ENCODE data around the gene PEDS1.

GRCh38 chr20:50130995-50131394 lies 22.5 kb downstream of the PEDS1 start:
- TF ChIP-seq TCF7L2 (IDR thresholded peaks at IDR 0.05; ENCODE audit: low read depth, low read length) (no peak), ZNF124 (CRISPR knock-in tag; IDR thresholded peaks at IDR 0.05) (no peak), ZSCAN30 (CRISPR knock-in tag; IDR thresholded peaks at IDR 0.05) (no peak), HINFP (CRISPR knock-in tag; IDR thresholded peaks at IDR 0.05; ENCODE audit: low read depth) (no peak), GPBP1L1 (CRISPR knock-in tag; IDR thresholded peaks at IDR 0.05) (no peak), CTCF (CRISPR knock-in tag; IDR thresholded peaks at IDR 0.05) (no peak), PRDM4 (CRISPR knock-in tag; IDR thresholded peaks at IDR 0.05; ENCODE audit: borderline replicate concordance) (no peak), MTERF4 (CRISPR knock-in tag; IDR thresholded peaks at IDR 0.05) (no peak), ZMAT5 (CRISPR knock-in tag; IDR thresholded peaks at IDR 0.05; ENCODE audit: borderline replicate concordance, low read depth) (no peak), ZNF10 (CRISPR knock-in tag; IDR thresholded peaks at IDR 0.05; ENCODE audit: borderline replicate concordance, low read depth) (no peak), FOXK2 (IDR thresholded peaks at IDR 0.05) (no peak), NBN (conservative IDR thresholded peaks at IDR 0.05) (no peak)

Measured in HepG2 (cell line).